OCI-LY1 (cell line): ENCODE data around the gene NSUN6.

Source experiments
- H2AFZ ChIP-seq: fragments of 200-600 bp; sonication (generic), shearing (Covaris generic); 2 replicates; pipeline ENCODE4 v1.6.0; 2014; ENCODE audit warnings: antibody characterized with exemption, mild to moderate bottlenecking, low read length
- H3F3A ChIP-seq: fragments of 200-600 bp; sonication (generic), shearing (Covaris generic); 2 replicates; pipeline ENCODE4 v1.6.0; 2014; ENCODE audit warnings: mild to moderate bottlenecking, antibody characterized with exemption, low read length, moderate library complexity; ENCODE audit not compliant: insufficient read depth
- H3K27ac ChIP-seq: fragments of 200-600 bp; sonication (generic); 2 replicates; pipeline ENCODE4 v1.5.1; 2014; ENCODE audit warnings: low read length, mixed run types, mild to moderate bottlenecking, low read depth; ENCODE audit not compliant: poor library complexity, severe bottlenecking
- H3K27me3 ChIP-seq: fragments of 200-600 bp; sonication (generic); 2 replicates; pipeline ENCODE4 v1.6.0; 2014; ENCODE audit warnings: antibody characterized with exemption, mild to moderate bottlenecking, low read length, moderate library complexity; ENCODE audit not compliant: insufficient read depth
- H3K36me3 ChIP-seq: fragments of 200-600 bp; sonication (generic); 2 replicates; pipeline ENCODE4 v1.6.1; 2014; ENCODE audit warnings: mild to moderate bottlenecking, antibody characterized with exemption, low read length, moderate library complexity, mixed read lengths; ENCODE audit not compliant: insufficient read depth
- H3K4me1 ChIP-seq: fragments of 200-600 bp; sonication (generic); 2 replicates; pipeline ENCODE4 v1.5.1; 2014; ENCODE audit warnings: mild to moderate bottlenecking, low read length, moderate library complexity; ENCODE audit not compliant: insufficient read depth, severe bottlenecking
- H3K4me2 ChIP-seq: fragments of 200-600 bp; sonication (generic), shearing (Covaris generic); 2 replicates; pipeline ENCODE4 v1.6.1; 2014; ENCODE audit warnings: low read length
- H3K4me3 ChIP-seq: fragments of 200-600 bp; sonication (generic); 2 replicates; pipeline ENCODE4 v1.5.1; 2014; ENCODE audit warnings: low read length, low read depth, mild to moderate bottlenecking, mixed read lengths; ENCODE audit not compliant: poor library complexity, severe bottlenecking
- H3K79me2 ChIP-seq: fragments of 200-600 bp; shearing (Covaris generic); 2 replicates; pipeline ENCODE4 v1.6.1; 2016; ENCODE audit warnings: mixed run types, low read length, mixed read lengths; ENCODE audit not compliant: insufficient read depth
- H3K9ac ChIP-seq: fragments of 200-600 bp; sonication (generic), shearing (Covaris generic); 2 replicates; pipeline ENCODE4 v1.6.1; 2014; ENCODE audit warnings: mild to moderate bottlenecking, low read length, mixed read lengths
- H3K9me2 ChIP-seq: fragments of 200-600 bp; sonication (generic), shearing (Covaris generic); 2 replicates; pipeline ENCODE4 v1.6.1; 2014; ENCODE audit warnings: low read depth, mild to moderate bottlenecking, low read length, mixed read lengths
- H3K9me3 ChIP-seq: fragments of 200-600 bp; shearing (Covaris generic); 2 replicates; pipeline ENCODE4 v1.6.1; 2014; ENCODE audit warnings: low read length, mixed read lengths
- H4K20me1 ChIP-seq: fragments of 200-600 bp; sonication (generic), shearing (Covaris generic); 2 replicates; pipeline ENCODE4 v1.6.0; 2016; ENCODE audit warnings: mild to moderate bottlenecking, low read length; ENCODE audit not compliant: insufficient read depth
- CTCF ChIP-seq: fragments of 200-600 bp; sonication (generic), shearing (Covaris generic); IDR thresholded peaks from 2 replicates; pipeline ENCODE4 v1.5.1; 2017; ENCODE audit warnings: mild to moderate bottlenecking, antibody characterized with exemption, low read length, moderate library complexity, mixed read lengths
- EZH2 ChIP-seq: fragments of 200-600 bp; sonication (generic), shearing (Covaris generic); IDR thresholded peaks from 2 replicates; pipeline ENCODE4 v1.8.0; 2017; ENCODE audit warnings: borderline replicate concordance, mixed run types, mild to moderate bottlenecking, antibody characterized with exemption, low read length, moderate library complexity, mixed read lengths

Gene NSUN6

GRCh38 chr10:18689498-18689897 lies 38.1 kb upstream of the NSUN6 start:
- 0 out of 2 replicates have a peak, but pooled peaks cover 5% of the 10 kb centered on the region for H3K27me3 ChIP-seq
- no peaks in the 10 kb centered on the region for H3K79me2 ChIP-seq
- no peaks in the 10 kb centered on the region for H3K36me3 ChIP-seq
- no peak overlapping the region for H3K9ac ChIP-seq
- no peak overlapping the region for H3K27ac ChIP-seq
- H3F3A ChIP-seq = no peaks in the 10 kb centered on the region
- H4K20me1 ChIP-seq = no peaks in the 10 kb centered on the region
- no peak overlapping the region for H3K4me2 ChIP-seq
- no peak overlapping the region for H3K4me3 ChIP-seq
- H3K9me2 ChIP-seq = no peaks in the 10 kb centered on the region
- no peaks in the 10 kb centered on the region for H3K4me1 ChIP-seq
- H2AFZ ChIP-seq = no peak overlapping the region
- TF ChIP-seq EZH2 = no peak
- TF ChIP-seq CTCF = peak; percentile 60
- no peaks in the 10 kb centered on the region for H3K9me3 ChIP-seq

GRCh38 chr10:18687706-18688105 lies 36.3 kb upstream of the NSUN6 start:
- no peak for TF ChIP-seq CTCF
- no peak for TF ChIP-seq EZH2

GRCh38 chr10:18687195-18687594 lies 35.8 kb upstream of the NSUN6 start:
- Histone ChIP-seq H4K20me1 (no peaks in the 10 kb centered on the region), H3K27ac (no peak overlapping the region), H3K9ac (no peak overlapping the region), H3K4me1 (no peaks in the 10 kb centered on the region), H3F3A (no peaks in the 10 kb centered on the region), H2AFZ (no peak overlapping the region), H3K27me3 (0 out of 2 replicates have a peak, but pooled peaks cover 5% of the 10 kb centered on the region), H3K36me3 (no peaks in the 10 kb centered on the region), H3K4me2 (no peak overlapping the region), H3K79me2 (no peaks in the 10 kb centered on the region), H3K9me3 (no peaks in the 10 kb centered on the region), H3K9me2 (no peaks in the 10 kb centered on the region), H3K4me3 (no peak overlapping the region)
- no peak for TF ChIP-seq EZH2
- no peak for TF ChIP-seq CTCF

More at GRCh38 chr10:18687706-18688105, 36.3 kb upstream of the NSUN6 start:
- H3K27ac ChIP-seq = no peak overlapping the region
- H2AFZ ChIP-seq = no peak overlapping the region
- H3K27me3 ChIP-seq = 0 out of 2 replicates have a peak, but pooled peaks cover 5% of the 10 kb centered on the region
- no peaks in the 10 kb centered on the region for H3F3A ChIP-seq
- no peaks in the 10 kb centered on the region for H3K9me2 ChIP-seq
- H3K4me3 ChIP-seq = no peak overlapping the region
- H4K20me1 ChIP-seq = no peaks in the 10 kb centered on the region
- no peaks in the 10 kb centered on the region for H3K36me3 ChIP-seq
- H3K4me1 ChIP-seq = no peaks in the 10 kb centered on the region
- no peaks in the 10 kb centered on the region for H3K79me2 ChIP-seq
- no peak overlapping the region for H3K9ac ChIP-seq
- H3K9me3 ChIP-seq = no peaks in the 10 kb centered on the region
- H3K4me2 ChIP-seq = no peak overlapping the region
